Neural progenitor cell (in vitro differentiated cells): ENCODE data around the gene CREB5. TPM values are rescaled to one million over a fixed set of nuclear protein-coding genes. Genes with fewer than 3 reads are reported as not detected.

Experiments
- DNase-seq: peaks from one replicate; pipeline ENCODE4 v3.0.0-alpha.2; 2016; ENCODE audit warnings: low spot score
- H2AFZ ChIP-seq: fragments of 200-600 bp; sonication (generic); replicated peaks from 2 replicates; pipeline ENCODE4 v1.6.1; 2016; ENCODE audit warnings: antibody characterized with exemption
- H3F3A ChIP-seq: fragments of 200-600 bp; sonication (generic); 2 replicates; pipeline ENCODE4 v1.6.1; 2016; ENCODE audit warnings: antibody characterized with exemption, low read depth
- H3K27ac ChIP-seq: fragments of 200-600 bp; sonication (generic); 2 replicates; pipeline ENCODE4 v1.5.1; 2016; ENCODE audit warnings: mild to moderate bottlenecking
- H3K27me3 ChIP-seq: fragments of 200-600 bp; sonication (generic); 2 replicates; pipeline ENCODE4 v1.6.1; 2016; ENCODE audit warnings: mild to moderate bottlenecking, moderate library complexity
- H3K36me3 ChIP-seq: fragments of 200-600 bp; sonication (generic); 2 replicates; pipeline ENCODE4 v1.5.1; 2016
- H3K4me1 ChIP-seq: fragments of 200-600 bp; sonication (generic); 2 replicates; pipeline ENCODE4 v1.6.1; 2016; ENCODE audit warnings: mixed run types
- H3K4me2 ChIP-seq: fragments of 200-600 bp; sonication (generic); 2 replicates; pipeline ENCODE4 v1.6.1; 2016
- H3K4me3 ChIP-seq: fragments of 200-600 bp; sonication (generic); 2 replicates; pipeline ENCODE4 v1.5.1; 2016
- H3K79me2 ChIP-seq: fragments of 200-600 bp; sonication (generic); 2 replicates; pipeline ENCODE4 v1.6.1; 2016; ENCODE audit warnings: low read depth
- H3K9ac ChIP-seq: fragments of 200-600 bp; sonication (generic); 2 replicates; pipeline ENCODE4 v1.6.1; 2016
- H3K9me3 ChIP-seq: fragments of 200-600 bp; sonication (generic); 2 replicates; pipeline ENCODE4 v1.5.1; 2016; ENCODE audit warnings: low read depth
- H4K20me1 ChIP-seq: fragments of 200-600 bp; sonication (generic); 2 replicates; pipeline ENCODE4 v1.6.1; 2016; ENCODE audit warnings: low read depth
- H3K27ac Mint-ChIP-seq: 3 replicates; pipeline ENCODE4 v1.8.0; 2021; ENCODE audit warnings: mixed read lengths
- H3K27me3 Mint-ChIP-seq: 2 replicates; pipeline ENCODE4 v1.8.0; 2022; ENCODE audit warnings: low read depth, mild to moderate bottlenecking, inconsistent platforms, moderate library complexity, mixed read lengths; ENCODE audit not compliant: insufficient read depth
- H3K36me3 Mint-ChIP-seq: 3 replicates; pipeline ENCODE4 v1.8.0; 2021; ENCODE audit warnings: mixed read lengths
- H3K4me1 Mint-ChIP-seq: 3 replicates; pipeline ENCODE4 v1.8.0; 2021; ENCODE audit warnings: mixed read lengths
- H3K4me3 Mint-ChIP-seq: 3 replicates; pipeline ENCODE4 v1.8.0; 2021; ENCODE audit warnings: mild to moderate bottlenecking, moderate library complexity, mixed read lengths
- H3K9me3 Mint-ChIP-seq: 3 replicates; pipeline ENCODE4 v1.8.0; 2020; ENCODE audit warnings: mixed read lengths
- EZH2 ChIP-seq: fragments of 200-600 bp; sonication (generic); IDR thresholded peaks from 2 replicates; pipeline ENCODE4 v1.6.1; 2017; ENCODE audit warnings: antibody characterized with exemption, mild to moderate bottlenecking, moderate library complexity
- EZH2phosphoT487 ChIP-seq: fragments of 200-600 bp; sonication (generic); IDR thresholded peaks from 2 replicates; pipeline ENCODE4 v1.6.1; 2017; ENCODE audit warnings: antibody characterized with exemption
- total RNA-seq: library from RNA; depleted of rRNA; stranded (reverse); fragments of >200 nt; gene quantifications from 2 replicates; pipeline ENCODE4 v1.2.3, GENCODE V29; 2015; ENCODE audit warnings: low replicate concordance
- TF ChIP-seq, protein P1 (sequence below): fragments of 200-600 bp; sonication (generic); IDR thresholded peaks from 2 replicates; pipeline ENCODE4 v1.5.1; 2017; ENCODE audit warnings: antibody characterized with exemption, mild to moderate bottlenecking

Gene CREB5
- total RNA-seq, 1 donor from 2014 or later = 1.2 TPM

DNA sequence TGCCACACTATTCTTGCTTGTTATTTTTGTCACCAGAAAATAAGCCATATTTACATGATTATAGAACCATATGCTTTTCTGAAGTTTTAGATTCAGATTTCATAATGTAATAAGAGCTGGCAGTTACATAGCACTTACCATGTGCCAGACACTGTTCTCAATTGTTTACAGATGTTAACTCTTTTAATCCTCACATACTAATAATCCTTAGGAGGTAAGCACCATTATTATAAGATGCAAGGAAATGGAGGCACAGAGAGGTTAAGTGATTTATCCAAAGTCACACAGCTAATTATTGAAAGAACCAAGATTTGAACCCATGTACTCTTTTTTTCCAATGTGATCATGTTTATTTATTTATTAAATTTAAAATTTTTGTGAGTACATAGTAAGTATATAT, 57.2 kb downstream of the CREB5 start:
- Mint-ChIP-seq H3K9me3 (no peaks in the 10 kb centered on the region), H3K36me3 (no peaks in the 10 kb centered on the region), H3K4me3 (no peak overlapping the region), H3K27ac (no peak overlapping the region), H3K27me3 (peaks cover 6% of the 10 kb centered on the region), H3K4me1 (peaks cover 13% of the 10 kb centered on the region)
- H3F3A ChIP-seq = no peaks in the 10 kb centered on the region
- no peak overlapping the region for H3K27ac ChIP-seq
- no peaks in the 10 kb centered on the region for H3K27me3 ChIP-seq
- no peak for DNase-seq
- H3K4me2 ChIP-seq = no peak overlapping the region
- H3K4me1 ChIP-seq = peaks cover 6% of the 10 kb centered on the region
- H3K4me3 ChIP-seq = no peak overlapping the region
- no peaks in the 10 kb centered on the region for H3K36me3 ChIP-seq
- H3K9ac ChIP-seq = no peak overlapping the region
- no peak overlapping the region for H2AFZ ChIP-seq
- H3K9me3 ChIP-seq = no peaks in the 10 kb centered on the region
- TF ChIP-seq EZH2 (no peak), EZH2phosphoT487 (no peak)
- TF ChIP-seq, protein P1, sequence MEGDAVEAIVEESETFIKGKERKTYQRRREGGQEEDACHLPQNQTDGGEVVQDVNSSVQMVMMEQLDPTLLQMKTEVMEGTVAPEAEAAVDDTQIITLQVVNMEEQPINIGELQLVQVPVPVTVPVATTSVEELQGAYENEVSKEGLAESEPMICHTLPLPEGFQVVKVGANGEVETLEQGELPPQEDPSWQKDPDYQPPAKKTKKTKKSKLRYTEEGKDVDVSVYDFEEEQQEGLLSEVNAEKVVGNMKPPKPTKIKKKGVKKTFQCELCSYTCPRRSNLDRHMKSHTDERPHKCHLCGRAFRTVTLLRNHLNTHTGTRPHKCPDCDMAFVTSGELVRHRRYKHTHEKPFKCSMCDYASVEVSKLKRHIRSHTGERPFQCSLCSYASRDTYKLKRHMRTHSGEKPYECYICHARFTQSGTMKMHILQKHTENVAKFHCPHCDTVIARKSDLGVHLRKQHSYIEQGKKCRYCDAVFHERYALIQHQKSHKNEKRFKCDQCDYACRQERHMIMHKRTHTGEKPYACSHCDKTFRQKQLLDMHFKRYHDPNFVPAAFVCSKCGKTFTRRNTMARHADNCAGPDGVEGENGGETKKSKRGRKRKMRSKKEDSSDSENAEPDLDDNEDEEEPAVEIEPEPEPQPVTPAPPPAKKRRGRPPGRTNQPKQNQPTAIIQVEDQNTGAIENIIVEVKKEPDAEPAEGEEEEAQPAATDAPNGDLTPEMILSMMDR = no peak
- H4K20me1 ChIP-seq = no peaks in the 10 kb centered on the region
- no peaks in the 10 kb centered on the region for H3K79me2 ChIP-seq

DNA sequence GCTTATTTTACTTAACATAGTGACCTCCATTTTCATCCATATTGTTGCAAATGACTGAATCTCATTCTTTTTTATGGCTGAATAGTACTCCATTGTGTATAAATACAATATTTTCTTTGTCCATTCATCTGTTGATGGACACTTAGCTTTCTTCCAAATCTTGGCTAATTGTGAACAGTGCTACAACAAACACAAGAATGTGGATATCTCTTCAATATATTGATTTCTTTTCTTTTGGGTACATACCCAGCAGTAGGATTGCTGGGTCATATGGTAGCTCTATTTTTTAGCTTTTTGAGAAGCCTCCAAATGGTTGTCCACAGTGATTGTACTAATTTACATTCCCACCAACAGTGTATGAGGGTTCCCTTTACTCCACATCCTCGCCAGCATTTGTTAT, 58.0 kb downstream of the CREB5 start:
- TF ChIP-seq EZH2 (no peak), EZH2phosphoT487 (no peak)
- TF ChIP-seq, protein P1 = no peak
- no peaks in the 10 kb centered on the region for H3K9me3 Mint-ChIP-seq
- H3K27ac Mint-ChIP-seq = no peak overlapping the region

DNA sequence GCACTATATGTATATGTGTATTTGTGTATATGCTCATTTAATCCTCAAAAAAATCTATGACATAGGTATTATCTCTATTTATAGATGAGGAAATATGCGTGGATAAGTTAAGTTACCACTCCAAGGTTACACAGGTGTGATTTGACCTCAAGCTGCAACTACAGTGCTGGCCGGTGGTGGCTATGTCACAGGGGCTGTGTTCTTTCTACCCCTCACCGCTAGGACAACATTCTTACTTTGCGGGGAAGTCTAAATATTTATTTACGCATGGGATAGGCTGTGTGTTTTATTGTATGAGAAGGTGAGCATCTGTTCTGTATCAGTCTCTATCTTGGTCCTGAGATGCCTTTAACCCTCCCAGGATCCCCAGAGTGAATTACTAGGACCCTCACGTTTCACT, 60.0 kb downstream of the CREB5 start:
- no peaks in the 10 kb centered on the region for H3K27me3 ChIP-seq
- H3K27me3 Mint-ChIP-seq = peaks cover 8% of the 10 kb centered on the region
- H3K4me1 Mint-ChIP-seq = peaks cover 6% of the 10 kb centered on the region
- H3K27ac Mint-ChIP-seq = no peak overlapping the region
- peaks cover 6% of the 10 kb centered on the region for H3K4me1 ChIP-seq
- H3K36me3 Mint-ChIP-seq = no peaks in the 10 kb centered on the region
- H2AFZ ChIP-seq = no peak overlapping the region
- no peak overlapping the region for H3K9ac ChIP-seq
- H3F3A ChIP-seq = no peaks in the 10 kb centered on the region
- H3K4me3 ChIP-seq = no peak overlapping the region
- no peaks in the 10 kb centered on the region for H3K79me2 ChIP-seq
- H4K20me1 ChIP-seq = no peaks in the 10 kb centered on the region
- no peak overlapping the region for H3K4me2 ChIP-seq
- DNase-seq = no peak
- TF ChIP-seq, protein P1 = no peak
- TF ChIP-seq EZH2phosphoT487 (no peak), EZH2 (no peak)
- H3K27ac ChIP-seq = no peak overlapping the region
- no peaks in the 10 kb centered on the region for H3K9me3 ChIP-seq
- H3K9me3 Mint-ChIP-seq = no peaks in the 10 kb centered on the region
- no peaks in the 10 kb centered on the region for H3K36me3 ChIP-seq
- H3K4me3 Mint-ChIP-seq = no peak overlapping the region

More for the DNA sequence above, 58.0 kb downstream of the CREB5 start:
- H3K4me1 ChIP-seq = peaks cover 6% of the 10 kb centered on the region
- Mint-ChIP-seq H3K27me3 (peaks cover 6% of the 10 kb centered on the region), H3K36me3 (no peaks in the 10 kb centered on the region), H3K4me1 (peaks cover 13% of the 10 kb centered on the region), H3K4me3 (no peak overlapping the region)
- H3K79me2 ChIP-seq = no peaks in the 10 kb centered on the region
- H3K9me3 ChIP-seq = no peaks in the 10 kb centered on the region
- no peaks in the 10 kb centered on the region for H4K20me1 ChIP-seq
- no peaks in the 10 kb centered on the region for H3K27me3 ChIP-seq
- H3K9ac ChIP-seq = no peak overlapping the region
- H3K36me3 ChIP-seq = no peaks in the 10 kb centered on the region
- no peak overlapping the region for H3K27ac ChIP-seq
- no peak overlapping the region for H3K4me3 ChIP-seq
- no peaks in the 10 kb centered on the region for H3F3A ChIP-seq
- no peak overlapping the region for H3K4me2 ChIP-seq
- no peak overlapping the region for H2AFZ ChIP-seq
- DNase-seq = no peak
